ENCODE results near the gene NRXN2.

The NRXN2 gene

GRCh38 chr11:64715110-64715509 lies 7.9 kb downstream of the NRXN2 start:
- TF ChIP-seq, protein P1, sequence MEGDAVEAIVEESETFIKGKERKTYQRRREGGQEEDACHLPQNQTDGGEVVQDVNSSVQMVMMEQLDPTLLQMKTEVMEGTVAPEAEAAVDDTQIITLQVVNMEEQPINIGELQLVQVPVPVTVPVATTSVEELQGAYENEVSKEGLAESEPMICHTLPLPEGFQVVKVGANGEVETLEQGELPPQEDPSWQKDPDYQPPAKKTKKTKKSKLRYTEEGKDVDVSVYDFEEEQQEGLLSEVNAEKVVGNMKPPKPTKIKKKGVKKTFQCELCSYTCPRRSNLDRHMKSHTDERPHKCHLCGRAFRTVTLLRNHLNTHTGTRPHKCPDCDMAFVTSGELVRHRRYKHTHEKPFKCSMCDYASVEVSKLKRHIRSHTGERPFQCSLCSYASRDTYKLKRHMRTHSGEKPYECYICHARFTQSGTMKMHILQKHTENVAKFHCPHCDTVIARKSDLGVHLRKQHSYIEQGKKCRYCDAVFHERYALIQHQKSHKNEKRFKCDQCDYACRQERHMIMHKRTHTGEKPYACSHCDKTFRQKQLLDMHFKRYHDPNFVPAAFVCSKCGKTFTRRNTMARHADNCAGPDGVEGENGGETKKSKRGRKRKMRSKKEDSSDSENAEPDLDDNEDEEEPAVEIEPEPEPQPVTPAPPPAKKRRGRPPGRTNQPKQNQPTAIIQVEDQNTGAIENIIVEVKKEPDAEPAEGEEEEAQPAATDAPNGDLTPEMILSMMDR (IDR thresholded peaks at IDR 0.05), result no peak

DNA sequence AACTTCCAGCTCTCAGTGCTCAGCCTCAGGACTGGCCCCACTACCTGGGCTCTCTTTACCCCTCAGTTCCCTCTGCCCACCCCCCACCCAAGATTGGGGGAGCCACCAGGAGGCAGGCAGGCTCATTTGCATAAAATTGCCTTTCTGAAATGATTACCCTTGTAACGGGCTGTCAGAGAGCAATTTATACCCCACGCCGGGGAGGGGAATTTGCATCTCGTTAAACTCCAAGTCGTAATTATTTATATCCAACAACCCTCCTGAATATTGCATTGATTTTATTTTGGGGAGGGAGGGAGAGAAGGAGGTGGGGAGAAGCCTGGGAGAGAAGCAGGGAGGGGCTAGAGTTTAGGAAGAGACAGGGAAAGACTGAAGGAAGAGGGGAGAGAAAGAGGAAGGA lies 8.3 kb downstream of the NRXN2 start:
- TF ChIP-seq, protein P1 (IDR thresholded peaks at IDR 0.05), result no peak

GRCh38 chr11:64713781-64714363 lies 9.1 kb downstream of the NRXN2 start:
- TF ChIP-seq, protein P1 (IDR thresholded peaks at IDR 0.05), result no peak

DNA sequence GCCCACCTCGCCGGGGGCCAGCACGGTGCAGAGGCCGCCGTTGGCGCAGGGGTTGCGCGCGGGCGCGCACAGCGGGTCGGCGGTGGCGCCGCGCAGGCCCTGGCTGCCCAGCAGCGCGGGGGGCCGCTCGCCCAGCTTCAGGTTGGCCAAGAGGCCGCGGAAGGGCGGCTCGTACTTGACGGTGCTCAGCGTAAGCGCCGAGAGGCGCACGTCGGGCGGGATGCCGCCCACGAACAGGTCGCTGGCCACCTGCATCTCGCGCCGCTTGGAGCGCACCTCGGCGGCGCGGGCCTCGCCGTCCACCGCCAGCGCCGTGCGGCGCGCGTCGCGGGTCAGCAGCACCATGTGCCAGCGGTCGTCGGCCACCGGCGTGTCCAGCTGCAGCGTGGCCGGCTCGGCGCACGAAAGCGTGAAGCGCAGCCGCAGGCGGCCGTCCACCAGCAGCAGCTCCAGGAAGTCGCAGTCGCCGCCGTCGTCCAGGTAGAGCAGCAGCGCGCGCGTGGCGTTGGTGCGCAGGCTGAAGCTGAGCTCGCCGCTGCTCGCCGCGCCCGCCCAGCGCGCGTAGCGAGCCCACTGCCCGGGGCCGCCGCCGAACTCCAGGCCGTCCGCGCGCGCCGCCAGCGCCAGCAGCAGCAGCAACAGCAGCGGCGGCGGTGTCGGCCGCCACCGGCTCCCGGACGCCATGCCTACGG lies 9.8 kb downstream of the NRXN2 start:
- TF ChIP-seq, protein P1 (IDR thresholded peaks at IDR 0.05), result no peak

DNA sequence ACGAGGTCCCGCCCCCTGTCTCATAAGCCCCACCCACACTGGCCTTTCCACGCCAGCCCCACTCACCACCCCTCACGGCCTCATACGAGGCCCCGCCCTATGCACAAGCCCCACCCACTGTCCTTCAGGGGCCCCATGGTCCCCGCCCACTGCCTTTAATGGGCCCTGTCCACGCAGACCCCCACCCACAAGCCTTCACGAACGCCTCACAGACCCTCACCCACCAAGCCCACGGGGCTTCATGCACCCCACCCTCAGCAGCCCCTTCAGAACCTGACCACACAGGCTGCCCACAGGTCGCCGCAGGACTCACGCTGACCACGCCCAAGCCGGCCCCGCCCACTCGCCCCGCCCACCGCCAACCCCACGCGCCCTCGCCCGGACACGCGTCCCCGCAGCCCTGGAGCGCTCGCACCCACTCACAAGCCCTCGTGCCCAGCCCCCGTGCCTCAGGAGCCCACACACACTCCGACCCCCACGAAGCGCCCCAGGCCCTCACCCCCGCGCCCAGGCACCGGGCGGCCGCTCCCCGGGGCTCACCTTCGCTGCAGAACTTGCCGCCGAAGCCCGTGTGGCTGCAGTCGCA lies 10.5 kb downstream of the NRXN2 start:
- TF ChIP-seq, protein P1 (IDR thresholded peaks at IDR 0.05), result no peak

- TF ChIP-seq, protein P1 (IDR thresholded peaks at IDR 0.05), result no peak
Observed at GRCh38 chr11:64711956-64712362, 11.0 kb downstream of the NRXN2 start.

GRCh38 chr11:64711138-64711955 lies 11.7 kb downstream of the NRXN2 start:
- TF ChIP-seq, protein P1 (IDR thresholded peaks at IDR 0.05), result no peak
